HL-60 (cell line): ENCODE data around the gene CREB3L1.

Experiments
- DNase-seq, 2 experiments: peaks; one replicate each; pipeline ENCODE4 v3.0.0-alpha.2; 2010 to 2020; ENCODE audit warnings: low read depth in 1 of 2, low spot score in 1 of 2
- H3K27ac ChIP-seq: fragments of 250-450 bp; sonication (Bioruptor Pico); replicated peaks from 2 replicates; pipeline ENCODE4 v1.5.1; 2020; ENCODE audit warnings: mild to moderate bottlenecking, moderate library complexity
- H3K27me3 ChIP-seq: fragments of 250-450 bp; sonication (Bioruptor Pico); 2 replicates; pipeline ENCODE4 v1.5.1; 2021; ENCODE audit warnings: mild to moderate bottlenecking, moderate library complexity; ENCODE audit not compliant: insufficient read depth, poor library complexity, severe bottlenecking
- H3K4me3 ChIP-seq: replicated peaks from 2 replicates; pipeline ENCODE4 v1.5.1; 2011; ENCODE audit warnings: mild to moderate bottlenecking, control low read depth, low read length; ENCODE audit not compliant: insufficient read depth
- GABPA ChIP-seq: IDR thresholded peaks from 2 replicates; pipeline ENCODE4 v1.6.1; 2012; ENCODE audit warnings: low read depth
- POLR2AphosphoS5 ChIP-seq: IDR thresholded peaks from 2 replicates; pipeline ENCODE4 v1.6.1; 2012; ENCODE audit warnings: low read depth
- SPI1 ChIP-seq: IDR thresholded peaks from 2 replicates; pipeline ENCODE4 v1.6.1; 2012; ENCODE audit warnings: low read depth, mild to moderate bottlenecking, borderline replicate concordance
- TF ChIP-seq, protein P1 (sequence below): IDR thresholded peaks from one replicate; pipeline ENCODE4 v1.5.1; 2011; ENCODE audit warnings: low read length, control low read depth, inconsistent platforms; ENCODE audit not compliant: insufficient read depth
- TF ChIP-seq, protein P2 (sequence below): IDR thresholded peaks from 2 replicates; pipeline ENCODE4 v1.6.1; 2012; ENCODE audit warnings: low read depth; ENCODE audit not compliant: insufficient replicate concordance

Gene CREB3L1

DNA sequence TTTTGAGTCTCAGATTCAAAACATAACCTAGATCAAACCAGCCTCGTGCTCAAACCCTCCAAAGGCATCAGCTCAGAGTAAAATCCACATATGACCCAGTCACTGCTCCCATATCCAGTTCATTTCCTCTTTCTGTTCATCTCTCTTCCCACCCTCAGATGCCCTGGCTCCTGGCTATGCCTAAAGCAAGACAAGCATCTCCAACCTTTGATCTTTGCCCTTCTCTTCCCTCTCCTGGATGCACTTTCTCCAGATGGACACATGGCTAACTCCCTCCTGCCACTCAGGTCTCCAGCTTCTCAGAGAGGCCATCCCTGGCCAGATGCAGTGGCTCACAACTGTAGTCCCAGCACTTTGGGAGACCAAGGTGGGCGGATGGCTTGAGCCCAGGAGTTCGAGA, 14.3 kb upstream of the CREB3L1 start:
- Histone ChIP-seq H3K27me3 (no peaks in the 10 kb centered on the region), H3K27ac (no peak overlapping the region), H3K4me3 (no peak overlapping the region)
- DNase-seq: no peak
- 0 out of 2 replicates have a peak, but pooled peaks have one; percentile 32 for TF ChIP-seq SPI1
- TF ChIP-seq, protein P1, sequence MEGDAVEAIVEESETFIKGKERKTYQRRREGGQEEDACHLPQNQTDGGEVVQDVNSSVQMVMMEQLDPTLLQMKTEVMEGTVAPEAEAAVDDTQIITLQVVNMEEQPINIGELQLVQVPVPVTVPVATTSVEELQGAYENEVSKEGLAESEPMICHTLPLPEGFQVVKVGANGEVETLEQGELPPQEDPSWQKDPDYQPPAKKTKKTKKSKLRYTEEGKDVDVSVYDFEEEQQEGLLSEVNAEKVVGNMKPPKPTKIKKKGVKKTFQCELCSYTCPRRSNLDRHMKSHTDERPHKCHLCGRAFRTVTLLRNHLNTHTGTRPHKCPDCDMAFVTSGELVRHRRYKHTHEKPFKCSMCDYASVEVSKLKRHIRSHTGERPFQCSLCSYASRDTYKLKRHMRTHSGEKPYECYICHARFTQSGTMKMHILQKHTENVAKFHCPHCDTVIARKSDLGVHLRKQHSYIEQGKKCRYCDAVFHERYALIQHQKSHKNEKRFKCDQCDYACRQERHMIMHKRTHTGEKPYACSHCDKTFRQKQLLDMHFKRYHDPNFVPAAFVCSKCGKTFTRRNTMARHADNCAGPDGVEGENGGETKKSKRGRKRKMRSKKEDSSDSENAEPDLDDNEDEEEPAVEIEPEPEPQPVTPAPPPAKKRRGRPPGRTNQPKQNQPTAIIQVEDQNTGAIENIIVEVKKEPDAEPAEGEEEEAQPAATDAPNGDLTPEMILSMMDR: no peak

DNA sequence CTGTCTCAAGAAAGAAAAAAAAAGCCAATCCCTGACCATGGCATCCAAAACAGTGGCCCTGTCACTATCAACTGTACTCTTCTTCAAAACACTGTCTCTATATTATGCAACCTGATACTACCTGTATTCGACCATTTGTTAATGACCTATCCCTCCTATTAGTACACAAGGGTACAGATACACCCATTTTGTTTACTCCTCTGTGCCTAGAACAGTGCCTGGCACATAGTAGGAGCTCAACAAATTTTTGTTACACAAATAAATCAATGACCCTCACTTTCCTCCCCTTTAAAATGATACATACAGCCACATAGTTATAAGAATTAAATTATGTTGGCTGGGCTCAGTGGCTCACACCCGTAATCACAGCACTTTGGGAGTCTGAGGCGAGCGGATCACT, 13.4 kb upstream of the CREB3L1 start:
- no peaks in the 10 kb centered on the region for H3K27me3 ChIP-seq
- DNase-seq: no peak
- H3K4me3 ChIP-seq: no peak overlapping the region
- TF ChIP-seq, protein P1: no peak
- TF ChIP-seq SPI1 (no peak), POLR2AphosphoS5 (no peak), GABPA (no peak)
- TF ChIP-seq, protein P2, sequence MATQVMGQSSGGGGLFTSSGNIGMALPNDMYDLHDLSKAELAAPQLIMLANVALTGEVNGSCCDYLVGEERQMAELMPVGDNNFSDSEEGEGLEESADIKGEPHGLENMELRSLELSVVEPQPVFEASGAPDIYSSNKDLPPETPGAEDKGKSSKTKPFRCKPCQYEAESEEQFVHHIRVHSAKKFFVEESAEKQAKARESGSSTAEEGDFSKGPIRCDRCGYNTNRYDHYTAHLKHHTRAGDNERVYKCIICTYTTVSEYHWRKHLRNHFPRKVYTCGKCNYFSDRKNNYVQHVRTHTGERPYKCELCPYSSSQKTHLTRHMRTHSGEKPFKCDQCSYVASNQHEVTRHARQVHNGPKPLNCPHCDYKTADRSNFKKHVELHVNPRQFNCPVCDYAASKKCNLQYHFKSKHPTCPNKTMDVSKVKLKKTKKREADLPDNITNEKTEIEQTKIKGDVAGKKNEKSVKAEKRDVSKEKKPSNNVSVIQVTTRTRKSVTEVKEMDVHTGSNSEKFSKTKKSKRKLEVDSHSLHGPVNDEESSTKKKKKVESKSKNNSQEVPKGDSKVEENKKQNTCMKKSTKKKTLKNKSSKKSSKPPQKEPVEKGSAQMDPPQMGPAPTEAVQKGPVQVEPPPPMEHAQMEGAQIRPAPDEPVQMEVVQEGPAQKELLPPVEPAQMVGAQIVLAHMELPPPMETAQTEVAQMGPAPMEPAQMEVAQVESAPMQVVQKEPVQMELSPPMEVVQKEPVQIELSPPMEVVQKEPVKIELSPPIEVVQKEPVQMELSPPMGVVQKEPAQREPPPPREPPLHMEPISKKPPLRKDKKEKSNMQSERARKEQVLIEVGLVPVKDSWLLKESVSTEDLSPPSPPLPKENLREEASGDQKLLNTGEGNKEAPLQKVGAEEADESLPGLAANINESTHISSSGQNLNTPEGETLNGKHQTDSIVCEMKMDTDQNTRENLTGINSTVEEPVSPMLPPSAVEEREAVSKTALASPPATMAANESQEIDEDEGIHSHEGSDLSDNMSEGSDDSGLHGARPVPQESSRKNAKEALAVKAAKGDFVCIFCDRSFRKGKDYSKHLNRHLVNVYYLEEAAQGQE: no peak
- H3K27ac ChIP-seq: no peak overlapping the region

DNA sequence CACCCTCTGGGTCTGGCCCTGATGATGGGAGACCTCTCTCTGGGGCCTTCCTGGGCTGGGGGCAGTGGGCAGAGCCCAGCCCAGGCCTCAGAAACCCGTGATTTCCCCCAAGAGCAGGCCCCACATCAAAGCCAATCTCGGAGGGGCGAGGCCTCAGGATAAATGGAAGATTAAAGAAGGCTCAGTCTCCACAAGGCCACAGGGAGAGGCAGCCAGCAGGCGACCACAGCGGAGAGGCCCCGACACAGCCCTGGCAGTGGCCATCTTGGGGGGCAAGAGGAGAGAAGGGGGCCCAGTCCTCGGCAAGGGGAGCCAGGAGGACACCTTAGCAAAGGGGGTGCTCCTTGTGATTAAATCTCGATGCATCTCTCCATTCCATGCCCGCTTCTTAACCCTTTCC, 12.5 kb upstream of the CREB3L1 start:
- TF ChIP-seq POLR2AphosphoS5: no peak
- TF ChIP-seq SPI1: no peak
- TF ChIP-seq GABPA: no peak
- TF ChIP-seq, protein P1: no peak
- TF ChIP-seq, protein P2: no peak
- Histone ChIP-seq H3K27me3 (no peaks in the 10 kb centered on the region), H3K4me3 (no peak overlapping the region), H3K27ac (no peak overlapping the region)
- no peak for DNase-seq

DNA sequence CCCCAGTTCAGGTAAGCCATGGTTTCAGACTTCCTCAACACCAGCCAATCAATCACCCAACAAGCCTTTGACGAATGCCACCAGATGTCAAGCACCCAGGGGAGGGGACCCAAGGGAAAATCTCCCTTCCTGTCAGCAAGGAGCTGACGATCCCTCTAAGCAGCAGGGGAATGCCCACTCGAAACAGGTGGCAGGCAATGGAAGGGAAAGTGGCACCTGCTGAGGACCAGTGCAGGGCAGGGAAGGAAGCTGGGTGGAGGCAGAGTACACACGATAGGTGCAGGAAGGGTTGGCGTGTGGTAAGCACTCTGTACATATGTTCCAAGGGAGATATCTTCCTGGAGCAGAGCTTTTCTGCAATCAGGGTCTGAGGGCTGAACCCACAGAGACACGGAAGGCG, 11.7 kb upstream of the CREB3L1 start:
- no peak for DNase-seq
- Histone ChIP-seq H3K27me3 (no peaks in the 10 kb centered on the region), H3K27ac (no peak overlapping the region), H3K4me3 (no peak overlapping the region)
- TF ChIP-seq SPI1 (no peak), GABPA (no peak), POLR2AphosphoS5 (no peak)
- TF ChIP-seq, protein P2: no peak
- TF ChIP-seq, protein P1: no peak
